Measurements from ENCODE around the gene THY1. TPM values are rescaled to one million over a fixed set of nuclear protein-coding genes. Genes with fewer than 3 reads are reported as not detected.

Gene THY1
- polyA plus RNA-seq, 1 experiment: 1,905 TPM

GRCh38 chr11:119415517-119415916, 7.5 kb downstream of the THY1 start:
- Histone ChIP-seq H3K36me3 (ENCODE audit: control insufficient read depth, insufficient read depth, low read length) (peaks cover 14% of the 10 kb centered on the region), H3K27me3 (ENCODE audit: control insufficient read depth, insufficient read depth, low read length) (no peaks in the 10 kb centered on the region), H3K4me3 (ENCODE audit: low read depth, low read length) (no peak overlapping the region)
- no peak for TF ChIP-seq CTCF (IDR thresholded peaks at IDR 0.05; ENCODE audit: insufficient read depth, low read depth, low read length)
- CTCF ChIA-PET: interaction anchor here (4.0 kb wide), 1 partner anchor 59 kb away, joined by 24 read pairs; no protein-coding TSS in a partner anchor
- no peak for DNase-seq (ENCODE audit: low read depth)
- POLR2A ChIA-PET: interaction anchor here (0.8 kb wide), 1 partner anchor 12 kb away, joined by 3 read pairs; no protein-coding TSS in a partner anchor

- TF ChIP-seq CTCF (IDR thresholded peaks at IDR 0.05; ENCODE audit: insufficient read depth, low read depth, low read length): no peak
- POLR2A ChIA-PET: interaction anchor here (0.7 kb wide), 1 partner anchor 32 kb away, joined by 7 read pairs; no protein-coding TSS in a partner anchor
Measured at GRCh38 chr11:119414734-119415133, 8.2 kb downstream of the THY1 start.

GRCh38 chr11:119414321-119414720, 8.7 kb downstream of the THY1 start:
- ChIA-PET POLR2A (interaction anchor here (0.7 kb wide), 1 partner anchor 32 kb away, joined by 7 read pairs; no protein-coding TSS in a partner anchor), CTCF (interaction anchor here (1.4 to 4.0 kb wide), 2 partner anchors 35 to 60 kb away, joined by 3 to 24 read pairs; no protein-coding TSS in a partner anchor)
- Histone ChIP-seq H3K36me3 (ENCODE audit: control insufficient read depth, insufficient read depth, low read length) (peaks cover 5% of the 10 kb centered on the region), H3K27me3 (ENCODE audit: control insufficient read depth, insufficient read depth, low read length) (no peaks in the 10 kb centered on the region), H3K4me3 (ENCODE audit: low read depth, low read length) (no peak overlapping the region)
- TF ChIP-seq CTCF (IDR thresholded peaks at IDR 0.05; ENCODE audit: insufficient read depth, low read depth, low read length): no peak
- no peak for DNase-seq (ENCODE audit: low read depth)

More at GRCh38 chr11:119414734-119415133, 8.2 kb downstream of the THY1 start:
- Histone ChIP-seq H3K4me3 (ENCODE audit: low read depth, low read length) (no peak overlapping the region), H3K36me3 (ENCODE audit: control insufficient read depth, insufficient read depth, low read length) (peaks cover 9% of the 10 kb centered on the region), H3K27me3 (ENCODE audit: control insufficient read depth, insufficient read depth, low read length) (no peaks in the 10 kb centered on the region)
- DNase-seq (ENCODE audit: low read depth): no peak
- CTCF ChIA-PET: interaction anchor here (1.4 to 4.0 kb wide), 2 partner anchors 36 to 60 kb away, joined by 3 to 24 read pairs; no protein-coding TSS in a partner anchor

- no peaks in the 10 kb centered on the region for H3K27me3 ChIP-seq (ENCODE audit: control insufficient read depth, insufficient read depth, low read length)
- TF ChIP-seq CTCF (IDR thresholded peaks at IDR 0.05; ENCODE audit: insufficient read depth, low read depth, low read length): no peak
- no peak for DNase-seq (ENCODE audit: low read depth)
- H3K4me3 ChIP-seq (ENCODE audit: low read depth, low read length): no peak overlapping the region
- no peaks in the 10 kb centered on the region for H3K36me3 ChIP-seq (ENCODE audit: control insufficient read depth, insufficient read depth, low read length)
- ChIA-PET POLR2A (no interaction called here), CTCF (no interaction called here)
Measured at GRCh38 chr11:119412072-119412471, 10.9 kb downstream of the THY1 start.

GRCh38 chr11:119410501-119410900, 12.5 kb downstream of the THY1 start:
- POLR2A ChIA-PET: no interaction called here
- no peaks in the 10 kb centered on the region for H3K36me3 ChIP-seq (ENCODE audit: control insufficient read depth, insufficient read depth, low read length)
- CTCF ChIA-PET: interaction anchor here (0.8 to 2.5 kb wide), 3 partner anchors 12 to 126 kb away, joined by 3 to 6 read pairs (median 3); partner anchors contain the start of gene THY1
- no peak for DNase-seq (ENCODE audit: low read depth)
- H3K4me3 ChIP-seq (ENCODE audit: low read depth, low read length): no peak overlapping the region
- no peaks in the 10 kb centered on the region for H3K27me3 ChIP-seq (ENCODE audit: control insufficient read depth, insufficient read depth, low read length)
- TF ChIP-seq CTCF (IDR thresholded peaks at IDR 0.05; ENCODE audit: insufficient read depth, low read depth, low read length): no peak

Data from BJ (cell line).